ENCODE results near the gene C14orf93. TPM values are rescaled to one million over a fixed set of nuclear protein-coding genes. Genes with fewer than 3 reads are reported as not detected.

Gene C14orf93
- total RNA-seq, 1 donor from 2014 or later: 9.7 TPM

DNA sequence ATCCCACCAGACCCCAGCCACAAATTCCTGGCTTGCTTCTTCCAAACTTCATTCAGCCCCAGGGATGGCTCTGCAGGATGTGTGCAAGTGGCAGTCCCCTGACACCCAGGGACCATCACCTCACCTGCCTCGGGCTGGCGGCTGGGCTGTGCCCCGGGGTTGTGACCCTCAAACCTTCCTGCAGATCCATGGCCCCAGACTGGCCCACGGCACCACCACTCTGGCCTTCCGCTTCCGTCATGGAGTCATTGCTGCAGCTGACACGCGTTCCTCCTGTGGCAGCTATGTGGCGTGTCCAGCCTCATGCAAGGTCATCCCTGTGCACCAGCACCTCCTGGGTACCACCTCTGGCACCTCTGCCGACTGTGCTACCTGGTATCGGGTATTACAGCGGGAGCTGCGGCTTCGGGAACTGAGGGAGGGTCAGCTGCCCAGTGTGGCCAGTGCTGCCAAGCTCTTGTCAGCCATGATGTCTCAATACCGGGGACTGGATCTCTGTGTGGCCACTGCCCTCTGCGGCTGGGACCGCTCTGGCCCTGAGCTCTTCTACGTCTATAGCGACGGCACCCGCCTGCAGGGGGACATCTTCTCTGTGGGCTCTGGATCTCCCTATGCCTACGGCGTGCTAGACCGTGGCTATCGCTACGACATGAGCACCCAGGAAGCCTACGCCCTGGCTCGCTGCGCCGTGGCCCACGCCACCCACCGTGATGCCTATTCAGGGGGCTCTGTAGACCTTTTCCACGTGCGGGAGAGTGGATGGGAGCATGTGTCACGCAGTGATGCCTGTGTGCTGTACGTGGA lies 32.4 kb upstream of the C14orf93 start, which contains the start of gene PSMB11:
PSMB11 (plus strand) TSS at position 51 of the 804 bp plus-strand sequence; CDS start at position 65, 14 bp downstream.
- Histone ChIP-seq H3K36me3 (ENCODE audit: control insufficient read depth, insufficient read depth, low read length) (no peaks in the 10 kb centered on the region), H3K4me3 (ENCODE audit: low read depth, low read length) (no peak within 1 kb of the TSS), H3K27me3 (ENCODE audit: control insufficient read depth, insufficient read depth, low read length) (no peaks in the 10 kb centered on the region)
- no peak for DNase-seq (ENCODE audit: low read depth)
- TF ChIP-seq, protein P1, sequence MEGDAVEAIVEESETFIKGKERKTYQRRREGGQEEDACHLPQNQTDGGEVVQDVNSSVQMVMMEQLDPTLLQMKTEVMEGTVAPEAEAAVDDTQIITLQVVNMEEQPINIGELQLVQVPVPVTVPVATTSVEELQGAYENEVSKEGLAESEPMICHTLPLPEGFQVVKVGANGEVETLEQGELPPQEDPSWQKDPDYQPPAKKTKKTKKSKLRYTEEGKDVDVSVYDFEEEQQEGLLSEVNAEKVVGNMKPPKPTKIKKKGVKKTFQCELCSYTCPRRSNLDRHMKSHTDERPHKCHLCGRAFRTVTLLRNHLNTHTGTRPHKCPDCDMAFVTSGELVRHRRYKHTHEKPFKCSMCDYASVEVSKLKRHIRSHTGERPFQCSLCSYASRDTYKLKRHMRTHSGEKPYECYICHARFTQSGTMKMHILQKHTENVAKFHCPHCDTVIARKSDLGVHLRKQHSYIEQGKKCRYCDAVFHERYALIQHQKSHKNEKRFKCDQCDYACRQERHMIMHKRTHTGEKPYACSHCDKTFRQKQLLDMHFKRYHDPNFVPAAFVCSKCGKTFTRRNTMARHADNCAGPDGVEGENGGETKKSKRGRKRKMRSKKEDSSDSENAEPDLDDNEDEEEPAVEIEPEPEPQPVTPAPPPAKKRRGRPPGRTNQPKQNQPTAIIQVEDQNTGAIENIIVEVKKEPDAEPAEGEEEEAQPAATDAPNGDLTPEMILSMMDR (IDR thresholded peaks at IDR 0.05; ENCODE audit: insufficient read depth, low read length, poor library complexity, severe bottlenecking): no peak

DNA sequence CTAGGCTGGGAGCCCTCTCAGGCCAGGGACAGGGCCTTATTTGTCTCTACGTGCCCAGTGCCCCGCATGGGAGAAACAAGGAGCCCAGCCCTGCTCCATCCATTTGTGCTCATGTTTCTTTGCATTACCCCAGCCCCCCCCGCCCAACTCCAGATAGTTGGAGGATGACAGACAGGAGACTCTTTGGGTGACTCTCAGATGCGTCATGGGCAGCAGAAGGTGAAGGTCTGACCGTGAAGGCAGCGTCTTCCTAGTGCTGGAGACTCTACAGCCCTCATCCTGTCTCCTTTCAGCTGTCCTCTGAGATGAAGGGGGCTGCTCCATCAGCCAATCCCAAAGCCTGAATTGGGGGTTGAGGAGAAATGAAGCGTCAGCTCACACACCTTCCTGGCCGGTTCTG lies 31.8 kb upstream of the C14orf93 start:
- DNase-seq (ENCODE audit: low read depth): no peak
- no peaks in the 10 kb centered on the region for H3K27me3 ChIP-seq (ENCODE audit: control insufficient read depth, insufficient read depth, low read length)
- TF ChIP-seq, protein P1 (IDR thresholded peaks at IDR 0.05; ENCODE audit: insufficient read depth, low read length, poor library complexity, severe bottlenecking): no peak
- H3K4me3 ChIP-seq (ENCODE audit: low read depth, low read length): no peak overlapping the region
- no peaks in the 10 kb centered on the region for H3K36me3 ChIP-seq (ENCODE audit: control insufficient read depth, insufficient read depth, low read length)

DNA sequence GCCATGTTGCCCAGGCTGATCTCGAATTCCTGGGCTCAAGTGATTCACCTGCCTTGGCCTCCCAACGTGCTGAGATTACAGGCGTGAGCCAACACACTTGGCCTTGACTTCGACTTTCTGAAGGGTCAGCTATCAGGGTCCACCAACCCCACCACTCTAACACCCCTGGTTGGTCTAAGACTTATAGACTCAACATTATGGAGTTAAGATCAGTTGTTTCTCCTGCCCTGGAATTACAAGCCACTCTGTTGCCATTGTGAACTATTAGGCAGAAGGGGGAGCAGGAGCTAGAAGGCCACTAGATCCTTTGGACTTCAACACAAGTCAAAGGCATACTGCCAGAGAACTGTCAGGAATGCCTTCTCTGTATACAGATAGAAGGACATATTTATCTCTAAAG lies 30.2 kb upstream of the C14orf93 start:
- H3K27me3 ChIP-seq (ENCODE audit: control insufficient read depth, insufficient read depth, low read length): no peaks in the 10 kb centered on the region
- H3K4me3 ChIP-seq (ENCODE audit: low read depth, low read length): no peak overlapping the region
- DNase-seq (ENCODE audit: low read depth): no peak
- no peaks in the 10 kb centered on the region for H3K36me3 ChIP-seq (ENCODE audit: control insufficient read depth, insufficient read depth, low read length)
- TF ChIP-seq, protein P1 (IDR thresholded peaks at IDR 0.05; ENCODE audit: insufficient read depth, low read length, poor library complexity, severe bottlenecking): no peak

DNA sequence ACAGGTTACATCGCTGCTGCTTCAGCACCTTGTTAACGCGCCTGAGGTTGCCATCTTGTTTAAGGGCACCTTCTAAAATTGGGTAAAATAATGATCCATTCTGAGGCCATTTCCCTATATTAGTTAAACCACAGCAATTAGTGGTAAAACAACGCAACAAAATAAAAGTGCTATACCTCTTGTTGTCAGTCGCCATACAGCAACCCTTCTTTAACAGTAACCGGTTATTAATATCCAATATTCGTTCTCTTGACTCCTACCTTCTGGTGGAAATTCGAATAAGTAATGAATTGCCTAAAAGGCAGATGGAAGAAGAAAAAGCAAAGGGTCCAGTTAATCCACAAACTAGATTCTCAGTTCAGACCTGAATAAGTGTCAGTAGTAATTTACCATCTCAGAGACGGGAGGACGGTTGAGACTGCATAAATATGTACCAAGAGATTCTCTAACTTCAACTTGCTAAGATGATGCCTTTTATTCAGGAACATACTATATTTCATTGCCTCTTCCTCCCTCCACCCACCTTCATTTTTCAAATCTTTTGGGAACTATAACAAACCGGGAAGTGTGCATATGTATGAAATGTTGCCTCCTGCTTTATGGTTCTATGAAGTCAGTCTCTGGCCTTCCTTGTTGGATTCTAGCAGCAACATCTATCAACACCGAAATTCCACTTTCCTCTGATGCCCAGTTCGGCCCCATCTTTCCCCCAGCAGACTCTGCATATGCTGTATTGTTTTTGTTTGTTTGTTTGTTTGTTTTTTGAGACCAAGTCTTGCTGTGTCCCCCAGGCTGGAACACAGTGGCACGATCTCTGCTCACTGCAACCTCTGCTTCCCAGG lies 25.6 kb upstream of the C14orf93 start:
- Histone ChIP-seq H3K4me3 (ENCODE audit: low read depth, low read length) (peak overlapping the region; percentile 81), H3K27me3 (ENCODE audit: control insufficient read depth, insufficient read depth, low read length) (no peaks in the 10 kb centered on the region), H3K36me3 (ENCODE audit: control insufficient read depth, insufficient read depth, low read length) (peaks cover 3% of the 10 kb centered on the region)
- no peak for DNase-seq (ENCODE audit: low read depth)
- TF ChIP-seq, protein P1 (IDR thresholded peaks at IDR 0.05; ENCODE audit: insufficient read depth, low read length, poor library complexity, severe bottlenecking): no peak

DNA sequence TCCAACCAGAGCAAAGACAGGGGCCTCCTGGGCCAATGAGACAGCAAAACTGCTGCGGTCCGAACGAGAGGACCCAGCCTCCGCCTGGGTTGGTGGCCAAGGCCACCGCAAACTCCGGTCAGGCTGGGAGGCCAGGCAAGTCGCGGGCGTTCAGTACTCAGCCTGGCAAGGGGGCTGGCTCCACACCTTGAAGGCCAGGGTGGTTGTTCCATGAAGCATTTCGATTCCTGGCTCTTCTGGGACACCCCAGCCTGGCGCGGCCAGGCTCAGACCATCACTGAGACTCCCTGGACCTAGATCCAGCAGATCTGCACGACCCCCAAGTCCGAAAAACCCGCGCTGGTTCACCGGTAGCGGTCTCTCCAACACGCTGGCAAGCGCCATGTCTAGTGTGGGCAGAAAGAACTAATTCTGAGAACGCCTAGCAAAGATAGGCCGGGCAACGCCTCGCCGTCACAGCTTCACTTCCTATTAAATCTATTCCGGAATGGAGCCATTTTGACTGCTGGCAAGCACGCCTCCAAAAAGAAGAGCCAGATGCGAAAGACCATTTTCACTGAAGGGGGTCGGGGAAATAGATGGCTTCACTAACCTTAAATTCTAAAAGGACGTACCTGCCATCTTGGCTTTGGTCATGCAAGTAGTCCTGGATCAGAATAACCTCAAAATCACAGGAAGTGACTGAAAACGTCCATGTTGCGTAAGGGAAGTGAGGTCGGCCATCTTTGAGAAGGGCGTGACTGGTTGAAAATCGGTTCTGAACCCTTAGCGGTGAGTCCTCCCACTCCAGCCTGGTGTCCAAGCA lies 24.8 kb upstream of the C14orf93 start, which contains the start of gene PSMB5:
PSMB5 (minus strand) TSS at position 403 of the 805 bp plus-strand sequence; CDS start at position 384, 19 bp downstream.
- Histone ChIP-seq H3K27me3 (ENCODE audit: control insufficient read depth, insufficient read depth, low read length) (no peaks in the 10 kb centered on the region), H3K36me3 (ENCODE audit: control insufficient read depth, insufficient read depth, low read length) (peaks cover 3% of the 10 kb centered on the region), H3K4me3 (ENCODE audit: low read depth, low read length) (peak within 1 kb of the TSS; percentile 81)
- peak; percentile 92 for DNase-seq (ENCODE audit: low read depth)
- TF ChIP-seq, protein P1 (IDR thresholded peaks at IDR 0.05; ENCODE audit: insufficient read depth, low read length, poor library complexity, severe bottlenecking): no peak

Measured in kidney epithelial cell (primary cell).